Keratinocyte (primary cell): ENCODE data around the gene SQSTM1. TPM values are rescaled to one million over a fixed set of nuclear protein-coding genes. Genes with fewer than 3 reads are reported as not detected.

Experiments used
- DNase-seq: peaks from one replicate; pipeline ENCODE4 v3.0.0-alpha.2; 2011; ENCODE audit warnings: low read depth, missing footprints, low spot score
- FAIRE-seq: peaks from 2 replicates; lab custom pipeline; 2011; peaks lifted over from hg19 to GRCh38; lab: Jason Lieb, UNC
- H2AFZ ChIP-seq: 2 replicates; pipeline ENCODE4 v1.6.0; 2012; ENCODE audit warnings: low read length, control low read depth, inconsistent platforms; ENCODE audit not compliant: control insufficient read depth
- H3K27ac ChIP-seq: 2 replicates; pipeline ENCODE4 v1.5.1; 2011; ENCODE audit warnings: low read length; ENCODE audit not compliant: control insufficient read depth, insufficient read depth
- H3K27me3 ChIP-seq: 3 replicates; pipeline ENCODE4 v1.6.0; 2011; ENCODE audit warnings: low read length; ENCODE audit not compliant: control insufficient read depth, insufficient read depth; ENCODE audit errors: extremely low read depth
- H3K36me3 ChIP-seq, 2 experiments: 2 replicates in 1 of 2; 3 replicates in 1 of 2; pipeline ENCODE4 v1.5.1; 2011; ENCODE audit warnings: low read length in 2 of 2, mild to moderate bottlenecking in 1 of 2; ENCODE audit not compliant: control insufficient read depth in 2 of 2, insufficient read depth in 2 of 2; ENCODE audit errors: extremely low read depth in 1 of 2
- H3K4me1 ChIP-seq: 3 replicates; pipeline ENCODE4 v1.5.1; 2011; ENCODE audit warnings: low read length; ENCODE audit not compliant: control insufficient read depth, insufficient read depth; ENCODE audit errors: extremely low read depth
- H3K4me2 ChIP-seq: 3 replicates; pipeline ENCODE4 v1.6.0; 2011; ENCODE audit warnings: low read depth, low read length; ENCODE audit not compliant: control insufficient read depth, insufficient read depth; ENCODE audit errors: extremely low read depth
- H3K4me3 ChIP-seq, 3 experiments: fragments of 200-600 bp in 1 of 3; sonication (generic) in 1 of 3; 2 replicates in 2 of 3; 3 replicates in 1 of 3; pipeline ENCODE4 v1.5.1; 2011 to 2016; ENCODE audit warnings: low read length in 3 of 3, mild to moderate bottlenecking in 3 of 3, control low read depth in 2 of 3, inconsistent platforms in 1 of 3, low read depth in 1 of 3, mixed read lengths in 1 of 3, mixed run types in 1 of 3, moderate library complexity in 1 of 3; ENCODE audit not compliant: control insufficient read depth in 2 of 3, insufficient read depth in 2 of 3; ENCODE audit errors: extremely low read depth in 1 of 3
- H3K79me2 ChIP-seq: 2 replicates; pipeline ENCODE4 v1.6.0; 2012; ENCODE audit warnings: low read length; ENCODE audit not compliant: control insufficient read depth, insufficient read depth
- H3K9ac ChIP-seq: 3 replicates; pipeline ENCODE4 v1.6.0; 2011; ENCODE audit warnings: low read length; ENCODE audit not compliant: control insufficient read depth, insufficient read depth; ENCODE audit errors: extremely low read depth
- H3K9me1 ChIP-seq: 3 replicates; pipeline ENCODE4 v1.6.0; 2011; ENCODE audit warnings: low read length; ENCODE audit not compliant: control insufficient read depth, insufficient read depth; ENCODE audit errors: extremely low read depth
- H3K9me3 ChIP-seq: 2 replicates; pipeline ENCODE4 v1.5.1; 2012; ENCODE audit warnings: low read depth, low read length; ENCODE audit not compliant: control insufficient read depth
- H4K20me1 ChIP-seq: 3 replicates; pipeline ENCODE4 v1.6.0; 2011; ENCODE audit warnings: low read length; ENCODE audit not compliant: control insufficient read depth, insufficient read depth; ENCODE audit errors: extremely low read depth
- EZH2 ChIP-seq: IDR thresholded peaks from one replicate; pipeline ENCODE4 v1.6.1; 2012; ENCODE audit warnings: inconsistent platforms, mild to moderate bottlenecking, low read length, moderate library complexity
- dilution Hi-C: fragments of 300-500 bp; cut with MboI; formaldehyde crosslinking; loops from one replicate; pipeline ENCODE4 v1.7.0; 2020; ENCODE audit warnings: low sequenced_read_pairs; ENCODE audit not compliant: extremely low pct_ligation_motif_present
- polyA plus RNA-seq, 5 experiments: library from polyadenylated mRNA; depleted of rRNA in 3 of 5; stranded (reverse) in 3 of 5; stranded (forward) in 1 of 5; unstranded in 1 of 5; fragments of >200 nt; gene quantifications; 1 replicate in 1 of 5; 2 replicates in 3 of 5; 3 replicates in 1 of 5; pipeline versions ENCODE4 v1.2.1 to v1.2.3, GENCODE V29; 2011 to 2012; ENCODE audit warnings: missing spikeins in 2 of 5, low read depth in 1 of 5, low replicate concordance in 1 of 5
- TF ChIP-seq, protein P1 (sequence below), 3 experiments: IDR thresholded peaks in 1 of 3; conservative IDR thresholded peaks in 1 of 3; optimal IDR thresholded peaks in 1 of 3; 2 replicates in 2 of 3; 3 replicates in 1 of 3; pipeline versions ENCODE3 to v1.5.1; 2011; ENCODE audit warnings: low read length in 3 of 3, mild to moderate bottlenecking in 3 of 3, moderate library complexity in 2 of 3, control low read depth in 1 of 3, inconsistent platforms in 1 of 3; ENCODE audit not compliant: insufficient read depth in 2 of 3; ENCODE audit errors: extremely low read depth in 1 of 3

Gene SQSTM1
- polyA plus RNA-seq, 1 donor (not counting 4 experiments of a cell fraction or from before 2014, with no cell fraction given), result 75.7 TPM

DNA sequence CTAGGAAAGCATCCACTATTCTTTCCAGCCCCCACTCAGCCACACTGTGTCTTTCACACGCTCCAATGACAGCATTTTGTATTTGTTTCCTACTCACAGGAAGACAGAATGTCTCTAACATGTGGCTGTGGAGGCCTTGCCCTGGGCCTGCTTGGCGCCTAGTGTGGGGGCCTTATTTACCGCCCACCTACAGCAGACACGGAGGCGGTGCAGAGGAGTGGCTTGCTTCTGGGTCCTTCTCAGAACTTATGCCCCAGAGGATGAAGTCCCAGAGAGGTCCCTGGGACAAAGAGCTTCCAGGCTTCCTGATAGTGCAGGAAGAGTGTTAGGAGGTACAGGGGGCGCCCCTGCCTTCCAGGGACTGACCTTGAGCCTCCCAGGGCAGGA is 46.4 kb downstream of the SQSTM1 start:
- Histone ChIP-seq H3K36me3 (peaks cover 27 to 61% of the 10 kb centered on the region in 2 experiments), H4K20me1 (no peaks in the 10 kb centered on the region), H3K9ac (no peak overlapping the region), H3K4me1 (peaks cover 2% of the 10 kb centered on the region), H3K27me3 (no peaks in the 10 kb centered on the region), H3K4me3 (no peak overlapping the region), H3K9me1 (no peaks in the 10 kb centered on the region), H3K4me2 (no peak overlapping the region), H3K27ac (no peak overlapping the region), H3K9me3 (no peaks in the 10 kb centered on the region), H2AFZ (no peak overlapping the region), H3K79me2 (no peaks in the 10 kb centered on the region)
- dilution Hi-C loops, result no loop called here
- TF ChIP-seq EZH2, result no peak
- TF ChIP-seq, protein P1, sequence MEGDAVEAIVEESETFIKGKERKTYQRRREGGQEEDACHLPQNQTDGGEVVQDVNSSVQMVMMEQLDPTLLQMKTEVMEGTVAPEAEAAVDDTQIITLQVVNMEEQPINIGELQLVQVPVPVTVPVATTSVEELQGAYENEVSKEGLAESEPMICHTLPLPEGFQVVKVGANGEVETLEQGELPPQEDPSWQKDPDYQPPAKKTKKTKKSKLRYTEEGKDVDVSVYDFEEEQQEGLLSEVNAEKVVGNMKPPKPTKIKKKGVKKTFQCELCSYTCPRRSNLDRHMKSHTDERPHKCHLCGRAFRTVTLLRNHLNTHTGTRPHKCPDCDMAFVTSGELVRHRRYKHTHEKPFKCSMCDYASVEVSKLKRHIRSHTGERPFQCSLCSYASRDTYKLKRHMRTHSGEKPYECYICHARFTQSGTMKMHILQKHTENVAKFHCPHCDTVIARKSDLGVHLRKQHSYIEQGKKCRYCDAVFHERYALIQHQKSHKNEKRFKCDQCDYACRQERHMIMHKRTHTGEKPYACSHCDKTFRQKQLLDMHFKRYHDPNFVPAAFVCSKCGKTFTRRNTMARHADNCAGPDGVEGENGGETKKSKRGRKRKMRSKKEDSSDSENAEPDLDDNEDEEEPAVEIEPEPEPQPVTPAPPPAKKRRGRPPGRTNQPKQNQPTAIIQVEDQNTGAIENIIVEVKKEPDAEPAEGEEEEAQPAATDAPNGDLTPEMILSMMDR (optimal IDR thresholded peaks at IDR 0.05 in 1 of 3, IDR thresholded peaks at IDR 0.05 in 1 of 3, conservative IDR thresholded peaks at IDR 0.05 in 1 of 3; ENCODE audit: extremely low read depth in 1 of 3, insufficient read depth in 2 of 3, low read length in 3 of 3), result no peak
- DNase-seq (no peak), FAIRE-seq (no peak)

DNA sequence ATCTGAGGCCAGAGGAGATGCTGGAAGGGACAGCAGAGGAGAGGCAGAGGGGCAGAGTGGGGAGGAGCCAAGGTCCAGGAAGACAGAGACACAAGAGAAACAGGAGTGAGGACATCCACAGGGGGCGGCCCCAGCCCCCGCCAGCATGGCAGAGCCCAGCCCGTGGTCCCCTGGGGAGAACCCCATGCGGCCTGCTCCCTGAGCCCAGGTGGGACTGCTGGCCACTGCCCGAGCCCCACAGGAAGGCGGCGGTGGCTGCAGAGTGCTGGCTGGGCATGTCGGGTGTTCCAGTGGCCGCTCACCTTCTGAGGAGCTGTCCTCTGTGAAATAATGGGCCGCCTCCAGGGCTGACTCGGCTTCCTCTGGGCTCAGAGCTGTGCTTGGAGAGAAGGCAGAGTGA is 46.8 kb downstream of the SQSTM1 start:
- TF ChIP-seq, protein P1 (optimal IDR thresholded peaks at IDR 0.05 in 1 of 3, IDR thresholded peaks at IDR 0.05 in 1 of 3, conservative IDR thresholded peaks at IDR 0.05 in 1 of 3; ENCODE audit: extremely low read depth in 1 of 3, insufficient read depth in 2 of 3, low read length in 3 of 3), result no peak
- no peak for TF ChIP-seq EZH2
- H2AFZ ChIP-seq, result no peak overlapping the region
- no peaks in the 10 kb centered on the region for H3K9me1 ChIP-seq
- no peak overlapping the region for H3K9ac ChIP-seq
- peaks cover 2% of the 10 kb centered on the region for H3K4me1 ChIP-seq
- DNase-seq, result no peak
- no peak overlapping the region for H3K4me3 ChIP-seq
- dilution Hi-C loops, result no loop called here
- no peak overlapping the region for H3K27ac ChIP-seq
- no peaks in the 10 kb centered on the region for H3K79me2 ChIP-seq
- peaks cover 23 to 62% of the 10 kb centered on the region in 2 experiments for H3K36me3 ChIP-seq
- no peaks in the 10 kb centered on the region for H3K9me3 ChIP-seq
- no peaks in the 10 kb centered on the region for H3K27me3 ChIP-seq
- FAIRE-seq, result no peak
- no peaks in the 10 kb centered on the region for H4K20me1 ChIP-seq
- no peak overlapping the region for H3K4me2 ChIP-seq
